Lung (tissue), 12 donors: ENCODE data around the gene PALD1. TPM values are rescaled to one million over a fixed set of nuclear protein-coding genes. Genes with fewer than 3 reads are reported as not detected.

Source experiments
- ATAC-seq: fragments of 200-7000 bp; cut with Tn5 transposase; one replicate; pipeline ENCODE4 v1.9.1; 2020; ENCODE audit warnings: moderate number of reproducible peaks; ENCODE audit not compliant: insufficient read depth, low FRiP score
- DNase-seq, 3 donors: peaks; one replicate each; pipeline ENCODE4 v3.0.0-alpha.2; 2013 to 2017
- H3K27ac ChIP-seq, 2 donors: one replicate each; pipeline ENCODE4 v1.5.1; 2013; ENCODE audit warnings: mild to moderate bottlenecking in 2 of 2, moderate library complexity in 2 of 2, control low read depth in 1 of 2, inconsistent platforms in 1 of 2, low read depth in 1 of 2, low read length in 1 of 2
- H3K27me3 ChIP-seq, 3 donors: one replicate each; pipeline ENCODE4 v1.5.1; 2013; ENCODE audit warnings: low read length in 2 of 3; ENCODE audit not compliant: control insufficient read depth in 3 of 3, insufficient read depth in 3 of 3
- H3K36me3 ChIP-seq, 4 donors: one replicate each; pipeline ENCODE4 v1.5.1; 2013; ENCODE audit warnings: low read length in 4 of 4, mild to moderate bottlenecking in 1 of 4, moderate library complexity in 1 of 4; ENCODE audit not compliant: control insufficient read depth in 4 of 4, insufficient read depth in 4 of 4
- H3K4me1 ChIP-seq, 5 donors: one replicate each; pipeline ENCODE4 v1.5.1; 2013; ENCODE audit warnings: low read length in 5 of 5, mild to moderate bottlenecking in 2 of 5, moderate library complexity in 1 of 5; ENCODE audit not compliant: control insufficient read depth in 5 of 5, insufficient read depth in 5 of 5
- H3K4me3 ChIP-seq: one replicate; pipeline ENCODE4 v1.5.1; 2013; ENCODE audit warnings: mild to moderate bottlenecking, control low read depth, moderate library complexity
- H3K9ac ChIP-seq, 2 donors: one replicate each; pipeline ENCODE4 v1.5.1; 2013; ENCODE audit warnings: low read length in 2 of 2, control low read depth in 1 of 2; ENCODE audit not compliant: insufficient read depth in 1 of 2
- H3K9me3 ChIP-seq, 4 donors: one replicate each; pipeline ENCODE4 v1.5.1; 2013; ENCODE audit warnings: low read length in 3 of 4, mild to moderate bottlenecking in 1 of 4, moderate library complexity in 1 of 4; ENCODE audit not compliant: control insufficient read depth in 4 of 4, insufficient read depth in 3 of 4
- CTCF ChIP-seq: IDR thresholded peaks from 2 replicates; pipeline ENCODE4 v1.5.1; 2012; ENCODE audit warnings: mild to moderate bottlenecking; ENCODE audit errors: control extremely low read depth, extremely low read depth
- WGBS, 2 donors: extraction: QIAGEN DNeasy Blood & Tissue Kit; methylation state at CpG; one replicate each; pipeline ENCODE4 v1.1.7; 2013; 5-methylcytosine and 5-hydroxymethylcytosine counted together
- polyA plus RNA-seq, 2 donors: library from polyadenylated mRNA; stranded (reverse); fragments of 200-250 nt; gene quantifications; one replicate each; pipeline ENCODE4 v1.2.1, GENCODE V29; 2013
- total RNA-seq, 2 donors: library from RNA; depleted of rRNA in 1 of 2; stranded (reverse); fragments of >200 nt in 1 of 2; gene quantifications; one replicate each; pipeline ENCODE4 v1.2.1, GENCODE V29; 2014 to 2021
- donor health status: control.
- donor health status: control.
- donor health status: Bipolar disorder and iron deficiency.
- donor health status: healthy.
- donor health status: DM: yes; HTN: yes; CAD: no.

The PALD1 gene
- total and polyA plus RNA-seq, 4 donors: 10.5 to 19.7 (median 15.6) TPM

- Histone ChIP-seq H3K27me3 (peaks cover 0 to 12% (median 0%) of the 10 kb centered on the region in 3 donors), H3K9me3 (no peaks in the 10 kb centered on the region), H3K36me3 (no peaks in the 10 kb centered on the region), H3K27ac (peak overlapping the region in 1 of 2 donors; percentile 26), H3K4me3 (no peak overlapping the region), H3K4me1 (peaks cover 0 to 25% (median 8%) of the 10 kb centered on the region in 5 donors), H3K9ac (no peak overlapping the region)
- peak in 1 of 3 donors; percentile 42 for DNase-seq
- 28 to 44% methylated on average over 4 of the region's 4 CpGs for WGBS, 2 donors
- ATAC-seq: no peak
- no peak for TF ChIP-seq CTCF
These were observed 16.1 kb upstream of the PALD1 start for GRCh38 chr10:70462349-70462984.

GRCh38 chr10:70465278-70465677, 13.3 kb upstream of the PALD1 start:
- Histone ChIP-seq H3K27me3 (no peaks in the 10 kb centered on the region), H3K9me3 (no peaks in the 10 kb centered on the region), H3K4me1 (peaks cover 0 to 22% (median 3%) of the 10 kb centered on the region in 5 donors), H3K9ac (no peak overlapping the region), H3K27ac (no peak overlapping the region), H3K4me3 (no peak overlapping the region), H3K36me3 (no peaks in the 10 kb centered on the region)
- no peak for DNase-seq
- no peak for ATAC-seq
- TF ChIP-seq CTCF: no peak
- 94 to 96% methylated on average over 4 of the region's 4 CpGs for WGBS, 2 donors

GRCh38 chr10:70465832-70466231, 12.7 kb upstream of the PALD1 start:
- Histone ChIP-seq H3K27ac (no peak overlapping the region), H3K4me3 (no peak overlapping the region), H3K27me3 (no peaks in the 10 kb centered on the region), H3K36me3 (no peaks in the 10 kb centered on the region), H3K9ac (no peak overlapping the region), H3K9me3 (no peaks in the 10 kb centered on the region), H3K4me1 (peaks cover 0 to 22% (median 3%) of the 10 kb centered on the region in 5 donors)
- DNase-seq: no peak
- no peak for ATAC-seq
- WGBS, 2 donors: 85 to 93% methylated on average over 2 of the region's 2 CpGs
- no peak for TF ChIP-seq CTCF

DNA sequence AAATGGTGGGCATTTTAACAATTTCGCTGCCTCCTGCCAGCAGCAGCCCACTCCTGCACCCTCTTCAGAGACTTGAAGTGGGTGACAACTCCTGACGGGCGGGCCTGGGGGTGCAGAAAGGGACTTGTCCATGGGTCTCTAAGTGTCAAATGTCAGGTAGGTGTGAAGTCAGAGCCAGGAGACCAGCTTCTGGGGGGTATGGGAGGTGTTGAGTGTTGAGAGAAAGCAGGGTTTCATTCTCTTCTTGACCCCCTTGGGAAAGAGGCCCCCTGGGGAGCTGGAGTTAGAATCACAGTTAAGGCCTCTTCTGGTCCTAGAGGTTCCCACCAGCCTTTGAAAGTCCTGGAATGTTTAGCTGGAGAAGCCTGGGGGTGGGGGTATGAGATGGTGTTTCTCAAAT, 11.6 kb upstream of the PALD1 start:
- no peaks in the 10 kb centered on the region for H3K9me3 ChIP-seq
- DNase-seq (no peak), ATAC-seq (no peak)
- H3K27me3 ChIP-seq: peaks cover 0 to 2% (median 0%) of the 10 kb centered on the region in 3 donors
- H3K27ac ChIP-seq: no peak overlapping the region
- H3K4me3 ChIP-seq: no peak overlapping the region
- no peak overlapping the region for H3K9ac ChIP-seq
- no peak for TF ChIP-seq CTCF
- no peaks in the 10 kb centered on the region for H3K36me3 ChIP-seq
- 78 to 89% methylated on average over 3 of the region's 3 CpGs for WGBS, 2 donors
- H3K4me1 ChIP-seq: peaks cover 3 to 22% (median 4%) of the 10 kb centered on the region in 5 donors
